Activated CD4-positive, CD25-positive, alpha-beta regulatory T cell treated with anti-CD3 and anti-CD28 coated beads, Interleukin-2, amount 50 U/mL, for 72 hours (primary cell): ENCODE results near the gene ACHE.

Experiments used
- DNase-seq: peaks from one replicate; pipeline ENCODE4 v3.0.0; 2021

ACHE gene

DNA sequence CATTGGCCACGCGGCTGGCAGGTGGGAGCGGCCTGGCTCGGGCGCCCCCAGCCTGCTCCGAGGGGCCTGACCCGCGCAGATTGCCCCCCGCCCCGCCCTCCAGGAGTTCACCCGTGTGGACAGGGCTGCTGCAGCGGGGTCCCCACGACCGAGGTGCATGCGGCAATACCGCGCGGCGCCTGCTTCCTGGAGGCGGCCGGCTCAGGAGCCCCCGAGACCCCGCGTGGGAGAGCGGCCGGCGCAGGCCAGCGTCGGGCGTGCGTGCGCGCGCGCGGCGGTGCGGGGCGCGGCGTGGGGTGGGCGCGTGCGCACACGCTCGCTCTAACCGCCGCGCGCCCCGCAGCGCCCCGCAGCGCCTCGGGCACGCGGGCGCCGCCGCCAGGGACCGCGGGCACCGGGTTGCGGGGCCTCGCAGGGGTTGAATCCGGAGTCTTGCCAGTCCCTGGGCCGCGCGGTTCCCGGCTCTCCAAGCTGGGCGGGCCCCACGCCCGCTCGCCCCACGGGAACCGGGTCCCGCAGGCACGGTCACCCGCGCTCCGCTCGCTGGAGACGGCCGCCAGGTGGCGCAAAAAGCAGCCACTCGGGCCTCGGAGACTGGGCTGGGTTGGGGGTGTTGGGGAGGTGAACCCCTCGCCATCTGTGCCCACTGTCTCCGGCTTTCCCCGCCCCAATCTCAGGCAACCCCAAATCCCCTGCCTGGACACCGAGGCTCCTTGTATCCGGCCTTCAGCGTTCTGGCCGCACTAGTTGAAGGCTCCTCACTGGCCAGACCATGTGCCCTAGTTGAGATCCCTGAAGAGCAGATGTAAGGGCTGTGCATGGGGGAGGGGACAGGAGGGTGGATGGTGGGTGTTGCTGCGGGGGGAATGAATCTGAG lies 1.3 kb upstream of the ACHE start:
- DNase-seq = peak; percentile 49

DNA sequence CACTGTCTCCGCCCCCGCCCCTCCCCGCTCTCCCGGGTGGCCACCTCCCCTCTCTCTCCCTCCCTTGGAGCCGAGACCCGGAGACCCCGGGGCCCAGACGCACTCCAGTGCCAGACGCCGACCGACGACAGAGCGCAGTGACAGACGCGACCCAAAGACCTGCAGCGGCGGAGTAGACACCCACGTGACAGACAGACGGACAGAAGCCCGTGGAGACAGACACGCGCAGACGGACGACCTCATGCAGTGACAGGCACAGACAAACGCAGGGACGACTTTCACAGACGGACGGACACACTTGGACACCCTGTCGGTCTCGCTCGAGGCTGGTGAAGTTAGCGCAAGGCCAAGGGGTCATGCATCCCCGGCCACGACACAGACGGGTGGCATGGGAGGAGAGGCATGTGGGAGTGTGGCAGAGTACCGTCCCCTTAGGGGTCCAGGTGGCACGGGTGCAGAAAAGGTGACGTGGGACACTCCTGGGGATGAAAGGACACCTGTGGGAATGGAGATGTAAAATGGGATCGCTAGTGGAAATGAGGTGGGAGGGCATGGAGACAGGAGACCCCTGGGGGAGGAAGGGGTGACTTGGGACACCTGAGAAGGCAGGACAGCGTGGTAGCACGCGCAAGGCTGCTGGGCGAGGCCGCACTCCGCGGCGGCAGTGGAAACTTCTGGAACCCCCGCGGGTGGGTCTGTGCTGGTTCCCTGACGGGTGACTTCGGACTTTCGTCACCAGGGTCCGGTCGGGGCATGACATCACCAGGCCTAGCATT lies 456 bp upstream of the ACHE start:
- DNase-seq = peak; percentile 41

DNA sequence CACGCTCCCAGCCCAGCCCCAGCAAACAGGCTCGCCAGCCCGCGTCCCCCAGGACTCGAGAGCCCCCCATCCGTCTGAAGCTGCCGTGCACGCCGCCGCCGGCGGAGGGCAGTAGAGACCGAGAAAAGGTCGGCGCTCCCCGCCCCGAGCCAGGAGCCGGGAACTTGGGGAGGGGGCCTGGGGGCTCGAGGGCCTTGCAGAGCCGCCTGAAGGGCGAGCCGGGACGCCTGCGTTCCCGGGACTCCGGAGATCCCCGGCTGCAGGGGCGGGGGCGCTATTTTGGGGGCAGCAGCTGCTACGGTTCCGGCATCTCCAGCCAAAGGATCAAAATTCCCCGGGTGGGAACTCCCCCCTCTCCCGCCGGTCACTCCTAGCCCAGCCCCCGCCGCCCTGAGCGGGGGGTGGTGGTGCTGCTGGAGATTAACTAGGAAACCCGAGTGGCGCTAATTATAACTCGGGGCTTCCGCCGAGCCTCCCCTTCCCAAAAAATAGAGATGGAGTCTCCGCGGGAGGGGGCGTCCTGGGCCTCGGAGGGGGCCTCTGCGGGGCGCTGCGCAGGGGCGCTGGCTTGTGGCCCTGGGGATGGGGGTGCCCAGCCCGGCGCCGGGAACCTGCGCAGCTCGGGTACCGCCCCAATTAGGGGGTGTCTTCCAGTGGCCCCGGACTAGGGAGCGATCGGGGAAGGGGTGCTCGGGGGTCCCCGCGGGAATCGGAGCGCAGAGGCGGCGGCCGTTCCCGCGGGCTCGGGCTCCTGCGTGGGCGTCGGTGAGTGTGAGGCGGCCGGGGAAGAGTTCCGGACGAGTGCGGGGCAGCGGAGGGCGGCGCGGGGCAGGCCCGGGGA lies 608 bp downstream of the ACHE start:
- DNase-seq = peak; percentile 70

DNA sequence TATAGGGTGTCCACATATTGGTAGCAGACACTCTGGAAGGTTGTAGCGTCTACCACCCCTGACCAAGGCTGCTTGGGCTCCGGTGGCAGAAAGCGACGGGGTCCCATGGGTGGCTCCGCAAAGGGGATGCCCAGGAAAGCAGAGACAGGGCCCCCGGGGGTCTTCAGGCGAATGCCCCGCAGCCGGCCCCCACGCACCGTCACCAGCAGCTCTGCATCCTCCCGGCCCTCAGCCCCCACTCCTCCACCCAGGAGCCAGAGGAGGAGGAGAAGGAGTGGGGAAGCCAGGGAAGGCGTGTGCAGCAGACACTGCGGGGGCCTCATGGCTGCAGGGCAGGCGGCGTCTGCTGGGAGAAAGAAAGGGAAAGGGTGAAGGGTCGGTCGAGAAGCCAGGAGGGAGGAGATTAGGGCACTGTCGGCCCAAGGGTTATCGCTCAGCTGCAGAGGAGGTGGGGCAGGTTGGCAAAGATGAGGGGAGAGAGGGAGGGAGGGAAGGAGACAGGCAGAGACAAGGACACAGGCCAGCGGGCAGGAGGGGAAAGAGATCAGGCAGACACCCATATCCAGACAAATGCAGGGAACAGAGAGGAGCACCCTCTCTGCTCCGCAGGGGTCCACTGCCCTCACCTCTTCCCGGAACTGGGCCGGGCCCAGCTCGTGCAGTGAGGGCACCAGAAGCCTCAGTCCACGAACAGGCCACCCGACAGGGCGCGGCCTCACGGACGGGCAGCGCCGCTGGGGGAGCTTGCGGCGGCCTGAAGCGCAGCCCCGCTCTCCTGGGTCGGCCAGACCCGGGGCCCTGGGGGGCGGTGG lies 1.6 kb downstream of the ACHE start:
- DNase-seq = no peak

DNA sequence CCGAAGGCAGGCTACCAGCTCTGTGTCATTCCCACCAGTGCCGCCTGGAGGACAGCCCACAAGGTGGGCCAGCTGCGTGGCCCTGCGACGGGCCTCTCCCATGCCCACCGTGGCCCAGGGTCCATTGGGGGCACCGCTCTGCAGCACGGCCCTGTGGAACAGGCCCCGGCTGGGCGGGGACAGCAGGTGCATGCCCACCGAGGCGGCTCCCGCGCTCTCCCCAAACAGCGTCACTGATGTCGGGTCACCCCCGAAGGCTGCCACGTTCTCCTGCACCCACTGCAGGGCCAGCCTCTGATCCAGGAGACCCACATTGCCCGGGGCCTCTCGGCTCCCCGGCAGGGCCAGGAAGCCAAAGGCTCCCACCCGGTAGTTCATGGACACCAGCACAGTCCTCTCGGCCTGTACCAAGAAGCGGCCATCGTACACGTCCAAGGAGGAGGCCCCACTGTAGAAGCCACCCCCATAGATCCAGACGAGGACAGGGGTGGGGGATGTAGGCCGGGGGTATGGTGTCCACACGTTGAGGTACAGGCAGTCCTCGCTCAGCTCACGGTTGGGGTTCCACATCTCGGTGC lies 2.3 kb downstream of the ACHE start:
- DNase-seq = no peak

DNA sequence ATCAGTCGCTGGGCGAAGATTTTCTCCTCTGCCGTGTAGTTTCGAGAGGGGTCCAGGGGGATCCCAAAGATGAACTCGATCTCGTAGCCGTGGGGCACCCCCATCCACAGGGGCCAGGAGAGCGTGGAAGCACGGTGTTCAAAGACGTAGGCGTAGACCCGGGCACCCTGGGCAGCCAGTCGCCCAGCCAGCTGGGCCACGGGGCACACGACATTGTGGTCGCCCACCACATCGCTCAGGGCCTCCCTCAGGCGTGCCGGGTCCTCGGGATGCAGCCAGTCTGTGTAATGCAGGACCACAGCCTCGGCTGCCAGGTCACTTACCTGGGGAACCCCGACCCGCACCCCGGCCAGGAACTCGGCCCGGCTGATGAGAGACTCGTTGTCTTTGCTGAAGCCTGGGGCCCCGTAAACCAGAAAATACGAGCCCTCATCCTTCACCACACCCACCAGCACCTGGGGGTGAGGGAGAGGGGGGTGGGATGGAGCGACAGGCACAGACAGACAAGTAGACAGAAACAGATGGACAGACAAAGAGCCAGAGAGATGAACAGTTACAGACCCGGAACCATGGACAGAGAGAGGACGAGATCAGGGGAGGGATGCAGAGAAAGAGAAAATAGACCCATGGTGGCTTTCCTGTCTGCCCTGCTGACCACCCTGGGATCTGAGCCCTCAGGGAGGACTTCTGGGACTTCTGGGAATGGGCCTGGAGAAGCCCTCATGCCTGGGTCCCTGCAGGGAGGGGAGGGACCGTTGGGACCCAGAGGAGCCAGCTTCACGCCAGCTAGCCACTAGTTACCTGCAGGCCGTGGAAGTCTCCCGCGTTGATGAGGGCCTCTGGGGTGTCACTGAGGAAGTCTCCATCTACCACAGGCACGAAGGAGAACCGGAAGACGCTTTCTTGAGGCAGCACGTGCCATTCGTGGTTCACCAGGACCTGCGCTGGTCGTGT lies 3.0 kb downstream of the ACHE start:
- no peak for DNase-seq

DNA sequence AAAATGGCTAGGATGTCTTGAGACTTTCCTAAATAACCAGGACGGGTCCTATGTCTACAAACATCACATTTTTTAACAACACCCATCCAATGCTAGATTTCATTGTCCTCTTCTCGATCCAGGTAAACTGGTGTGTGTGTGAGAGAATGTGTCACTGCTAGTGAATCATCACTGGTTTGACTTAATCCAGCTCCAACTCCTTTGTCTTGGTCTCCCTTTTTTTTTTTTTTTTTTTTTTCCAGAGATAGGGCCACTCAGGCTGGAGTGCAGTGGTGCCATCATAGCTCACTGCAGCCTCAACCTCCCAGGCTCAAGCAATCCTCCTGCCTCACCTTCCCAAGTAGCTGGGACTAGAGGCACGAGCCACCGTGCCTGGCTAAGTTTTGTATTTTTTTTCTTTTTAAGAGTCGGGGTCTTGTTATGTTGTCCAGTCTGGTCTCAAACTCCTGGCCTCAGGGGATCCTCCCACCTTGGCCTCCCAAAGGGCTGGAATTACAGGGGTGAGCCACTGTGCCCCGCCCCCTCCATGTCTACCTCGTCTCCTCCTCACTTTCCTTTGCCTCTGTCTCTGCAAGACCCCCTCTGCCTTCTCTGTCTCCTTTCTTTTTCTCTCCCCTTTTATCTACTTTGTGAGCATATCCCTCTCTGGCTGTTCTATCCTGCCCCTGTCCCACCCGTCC lies 4.0 kb downstream of the ACHE start:
- no peak for DNase-seq

DNA sequence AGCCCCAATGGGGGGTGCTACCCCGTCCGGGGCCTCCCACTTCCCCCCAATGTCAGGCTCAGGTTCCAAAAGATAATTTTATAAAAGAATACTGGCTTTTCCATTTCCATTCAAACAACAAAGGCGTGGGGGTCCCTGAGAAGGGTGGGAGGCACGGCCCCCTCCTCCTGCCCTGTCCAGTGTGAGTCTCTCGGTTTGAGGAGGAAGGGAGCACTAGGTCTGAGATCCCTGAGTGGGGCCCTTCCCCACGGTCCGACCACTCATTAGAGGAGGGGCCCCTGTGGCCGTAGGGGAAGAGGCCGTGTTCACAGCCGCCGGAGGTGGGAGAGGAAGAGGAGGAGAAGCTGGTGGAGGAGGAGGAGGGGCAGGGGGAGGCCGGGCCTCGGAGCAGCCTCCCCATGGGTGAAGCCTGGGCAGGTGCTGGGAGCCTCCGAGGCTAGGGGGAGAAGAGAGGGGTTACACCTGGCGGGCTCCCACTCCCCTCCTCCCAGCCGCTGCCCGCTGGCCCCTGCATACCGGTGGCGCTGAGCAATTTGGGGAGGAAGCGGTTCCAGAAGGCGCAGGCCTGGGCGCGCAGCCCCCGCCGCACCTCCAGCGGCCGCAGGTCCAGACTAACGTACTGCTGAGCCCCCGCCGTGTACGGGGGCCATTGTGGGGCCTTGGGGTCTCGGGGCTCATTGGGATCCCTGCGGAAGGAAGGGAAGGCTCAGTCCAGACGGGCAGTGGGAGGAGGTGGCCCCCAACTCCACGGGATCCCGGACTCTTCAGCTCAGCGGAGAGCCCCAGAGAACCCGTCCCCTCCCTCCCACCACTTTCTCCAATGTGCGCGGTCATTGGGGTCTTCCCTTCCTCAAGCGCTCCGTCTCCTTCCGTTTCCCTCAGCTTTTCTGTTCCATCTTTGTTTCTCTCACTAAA lies 4.8 kb downstream of the ACHE start:
- DNase-seq = no peak

DNA sequence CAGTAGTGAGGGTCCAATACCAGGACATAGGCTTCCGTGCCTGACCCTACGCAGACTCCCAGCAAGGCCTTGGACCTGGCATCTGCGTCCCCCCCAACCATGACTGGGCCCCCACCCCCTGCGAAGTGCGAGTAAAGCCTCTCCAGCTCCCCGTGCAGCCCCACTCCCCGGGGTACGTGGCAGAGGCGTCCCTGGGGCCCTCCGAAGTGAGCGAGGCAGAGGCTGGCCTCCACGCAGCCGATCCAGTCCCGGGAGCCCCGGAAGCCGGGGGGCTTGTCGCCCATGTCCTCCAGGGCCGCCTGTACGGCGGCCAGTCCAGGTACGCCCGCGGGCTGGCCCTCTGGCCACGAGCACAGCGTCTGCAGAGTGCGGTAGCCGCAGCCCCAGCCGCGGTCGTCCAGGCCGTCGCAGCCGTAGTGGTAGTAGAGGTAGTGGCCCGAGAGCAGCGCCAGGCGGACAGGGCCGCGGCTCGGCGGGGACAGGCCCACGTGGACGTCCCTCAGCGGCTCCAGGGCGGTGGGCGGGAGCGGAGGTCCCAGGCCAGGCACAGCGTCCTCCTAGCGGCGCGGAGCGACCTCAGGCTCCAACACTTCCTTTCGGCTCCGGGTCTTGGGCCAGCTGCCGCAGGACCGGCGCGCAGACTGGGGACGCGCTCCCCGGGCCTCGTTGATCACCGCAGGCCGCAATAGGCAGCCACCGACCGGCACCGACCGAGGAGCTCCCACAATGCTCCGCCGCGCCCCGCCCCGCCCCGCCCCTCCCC lies 6.5 kb downstream of the ACHE start, which contains the start of gene UFSP1:
UFSP1 (minus strand) TSS at position 728 of the 763 bp plus-strand sequence; CDS start at position 284, 444 bp downstream.
- peak; percentile 40 for DNase-seq

DNA sequence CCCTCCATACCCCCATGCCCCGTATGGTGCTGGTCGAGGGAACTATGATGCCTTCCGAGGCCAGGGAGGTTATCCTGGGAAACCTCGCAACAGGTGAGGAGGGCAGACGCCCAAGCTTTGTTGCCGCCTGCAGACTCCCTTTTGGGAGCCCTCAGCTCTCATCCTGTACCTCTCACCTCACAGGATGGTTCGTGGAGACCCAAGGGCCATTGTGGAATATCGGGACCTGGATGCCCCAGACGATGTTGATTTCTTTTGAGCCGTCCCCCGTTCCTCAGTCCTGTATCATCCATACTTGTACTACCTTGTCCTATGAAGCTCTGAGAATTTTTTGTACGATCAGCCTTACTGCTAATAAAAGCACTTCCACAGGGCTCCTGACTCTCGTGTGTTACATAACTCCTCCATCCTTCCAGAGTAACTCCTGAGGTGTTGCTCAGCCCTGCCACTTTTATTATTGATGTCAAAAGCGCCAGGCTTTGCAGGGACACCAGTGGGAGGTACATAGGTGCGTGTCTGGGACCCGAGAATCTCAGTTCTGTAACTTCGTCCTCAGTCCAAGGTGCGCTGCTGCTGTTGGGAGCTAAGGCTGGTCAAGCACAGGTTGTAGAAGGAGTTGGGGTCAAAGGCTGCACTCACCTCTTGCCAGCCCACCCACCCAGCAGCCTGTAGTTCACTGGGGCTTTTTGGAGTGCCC lies 7.2 kb downstream of the ACHE start:
- no peak for DNase-seq

DNA sequence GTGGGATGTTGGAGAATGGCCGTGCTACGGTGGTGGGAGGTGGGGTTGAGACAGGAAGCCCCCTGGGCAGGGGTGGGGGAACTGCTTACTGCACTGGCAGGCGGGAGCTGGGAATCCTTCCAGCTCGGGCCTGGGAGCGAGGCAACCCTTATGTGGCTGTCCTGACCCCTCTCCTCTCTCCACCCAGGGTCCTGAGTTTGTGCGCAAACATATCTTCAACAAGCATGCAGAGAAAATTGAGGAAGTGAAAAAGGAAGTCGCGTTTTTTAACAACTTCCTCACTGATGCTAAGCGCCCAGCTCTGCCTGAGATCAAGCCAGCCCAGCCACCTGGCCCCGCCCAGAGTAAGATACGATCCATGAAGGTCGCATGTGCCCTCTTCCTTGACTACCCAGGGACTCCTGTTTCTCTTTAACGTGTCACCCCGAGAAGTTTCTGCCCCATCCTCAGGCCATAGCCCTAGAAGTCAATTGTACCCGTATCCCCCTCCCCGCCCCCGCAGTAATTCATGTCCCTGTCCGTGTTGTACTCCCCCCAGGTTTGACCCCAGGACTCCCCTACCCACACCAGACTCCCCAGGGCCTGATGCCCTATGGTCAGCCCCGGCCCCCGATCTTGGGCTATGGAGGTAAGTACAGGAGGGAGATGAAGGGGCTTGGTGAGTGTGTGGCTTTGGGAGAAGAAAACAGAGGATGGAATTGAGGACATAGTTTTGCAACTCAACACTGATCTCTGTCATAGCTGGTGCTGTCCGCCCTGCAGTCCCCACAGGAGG lies 8.0 kb downstream of the ACHE start:
- no peak for DNase-seq

DNA sequence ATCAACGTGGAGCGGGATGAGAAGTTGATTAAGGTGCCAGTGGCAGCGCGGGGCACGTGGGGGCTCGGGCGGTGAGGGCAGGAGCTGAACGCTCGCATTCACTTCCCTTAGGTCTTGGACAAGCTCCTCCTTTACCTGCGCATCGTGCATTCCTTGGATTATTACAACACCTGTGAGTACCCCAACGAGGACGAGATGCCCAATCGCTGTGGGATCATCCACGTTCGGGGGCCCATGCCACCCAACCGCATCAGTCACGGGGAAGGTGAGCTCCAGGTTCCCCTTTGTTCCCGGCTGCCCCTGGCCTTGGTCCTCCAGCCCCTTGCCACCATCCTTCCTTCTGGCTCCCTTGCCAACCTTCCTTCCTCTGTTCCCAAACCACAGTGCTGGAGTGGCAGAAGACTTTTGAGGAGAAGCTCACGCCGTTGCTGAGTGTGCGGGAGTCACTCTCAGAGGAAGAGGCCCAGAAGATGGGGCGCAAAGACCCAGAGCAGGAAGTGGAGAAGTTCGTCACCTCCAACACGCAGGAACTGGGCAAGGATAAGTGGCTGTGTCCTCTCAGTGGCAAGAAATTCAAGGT lies 8.7 kb downstream of the ACHE start:
- no peak for DNase-seq

DNA sequence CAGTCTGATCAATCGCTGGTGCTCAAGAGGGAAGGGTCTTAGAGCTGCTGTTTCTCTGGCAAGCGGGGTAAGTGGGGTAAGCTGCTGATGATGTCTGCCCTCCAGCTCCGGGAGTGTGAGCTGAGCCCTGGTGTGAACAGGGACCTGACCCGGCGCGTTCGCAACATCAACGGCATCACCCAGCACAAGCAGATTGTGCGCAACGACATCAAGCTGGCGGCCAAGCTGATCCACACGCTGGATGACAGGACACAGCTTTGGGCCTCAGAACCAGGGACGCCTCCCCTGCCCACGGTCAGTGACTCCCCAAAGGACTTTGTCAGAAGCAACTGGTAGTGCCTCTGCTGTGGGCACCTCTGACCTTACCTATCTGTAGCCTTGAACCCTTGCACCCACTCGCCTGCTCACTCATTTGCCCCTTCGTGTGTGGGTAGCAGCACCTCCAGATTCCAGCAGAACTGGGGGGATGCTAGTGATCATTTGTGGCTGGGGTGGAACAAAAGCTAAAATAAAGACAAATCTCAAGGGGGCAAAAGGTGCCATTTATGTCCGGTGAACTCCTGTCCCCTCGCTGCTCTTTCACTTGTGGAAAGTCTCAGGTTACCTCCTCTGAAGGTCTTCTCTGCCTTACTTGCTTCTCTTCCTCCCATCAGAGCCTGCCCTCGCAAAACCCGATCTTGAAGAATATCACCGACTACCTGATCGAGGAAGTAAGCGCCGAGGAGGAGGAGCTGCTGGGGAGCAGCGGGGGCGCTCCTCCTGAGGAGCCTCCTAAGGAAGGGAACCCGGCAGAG lies 9.3 kb downstream of the ACHE start:
- no peak for DNase-seq

DNA sequence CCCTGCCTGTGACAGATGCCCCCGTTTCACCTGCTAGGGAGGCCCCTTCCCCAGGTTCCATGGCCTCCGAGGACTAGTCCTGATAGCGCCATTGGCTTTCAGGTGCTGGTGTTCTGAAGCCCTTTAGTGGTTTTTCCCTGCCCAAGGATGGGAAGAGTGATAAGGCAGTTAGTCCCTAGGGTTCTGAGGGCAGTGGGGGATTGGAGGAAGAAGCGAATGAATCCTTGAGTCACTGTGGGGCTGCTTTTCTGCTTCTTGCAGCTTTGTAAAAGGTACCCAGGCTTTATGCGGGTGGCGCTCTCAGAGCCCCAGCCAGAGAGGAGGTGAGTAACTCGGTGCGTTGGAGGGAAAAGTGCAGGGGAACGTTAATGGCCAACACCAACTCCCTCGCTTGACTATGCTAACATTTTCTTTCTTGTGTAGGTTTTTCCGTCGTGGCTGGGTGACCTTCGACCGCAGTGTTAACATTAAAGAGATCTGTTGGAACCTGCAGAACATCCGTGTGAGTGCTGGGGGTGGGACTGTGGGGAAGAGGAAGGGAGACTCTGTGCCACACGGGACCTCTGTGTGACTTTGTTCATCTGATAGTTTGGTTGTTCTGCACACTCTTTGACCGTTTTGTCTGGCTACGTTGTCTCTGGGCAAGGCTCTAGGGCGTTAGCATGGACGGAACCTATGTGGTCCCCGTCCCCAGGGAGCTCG lies 10.1 kb downstream of the ACHE start:
- DNase-seq = no peak
